Breast epithelium (tissue), 4 donors: Measurements from ENCODE around the gene PPP1R3D. TPM values are rescaled to one million over a fixed set of nuclear protein-coding genes. Genes with fewer than 3 reads are reported as not detected.

Source experiments
- DNase-seq, 2 donors: peaks; one replicate each; pipeline ENCODE4 v3.0.0-alpha.2; 2019; ENCODE audit warnings: low spot score in 2 of 2
- H3K27ac ChIP-seq, 2 donors: fragments of 200-600 bp; sonication (generic) in 1 of 2; one replicate each; pipeline ENCODE4 v1.5.1; 2016 to 2019; ENCODE audit warnings: mild to moderate bottlenecking in 1 of 2
- H3K27me3 ChIP-seq, 2 donors: fragments of 200-600 bp; sonication (generic) in 1 of 2; one replicate each; pipeline versions ENCODE4 v1.5.1 to v1.6.0; 2017 to 2019; ENCODE audit warnings: control low read depth in 1 of 2, mild to moderate bottlenecking in 1 of 2
- H3K36me3 ChIP-seq: fragments of 200-600 bp; one replicate; pipeline ENCODE4 v1.5.1; 2019
- H3K4me1 ChIP-seq, 2 donors: fragments of 200-600 bp; sonication (generic); one replicate each; pipeline ENCODE4 v1.5.1; 2016 to 2019; ENCODE audit warnings: control low read depth in 1 of 2
- H3K4me3 ChIP-seq, 3 donors: fragments of 200-600 bp; sonication (generic); 1 replicate in 2 of 3; 2 replicates in 1 of 3; pipeline ENCODE4 v1.5.1; 2016 to 2019; ENCODE audit warnings: mild to moderate bottlenecking in 3 of 3, moderate library complexity in 2 of 3
- H3K9me3 ChIP-seq, 2 donors: fragments of 200-600 bp; sonication (generic) in 1 of 2; one replicate each; pipeline ENCODE4 v1.5.1; 2016 to 2019; ENCODE audit warnings: control low read depth in 1 of 2
- POLR2A ChIP-seq: fragments of 450-650 bp; IDR thresholded peaks from one replicate; pipeline ENCODE4 v1.6.1; 2016; ENCODE audit warnings: antibody characterized with exemption, mild to moderate bottlenecking, moderate library complexity
- POLR2AphosphoS5 ChIP-seq, 3 donors: sonication (generic); formaldehyde crosslinking; IDR thresholded peaks; one replicate each; pipeline ENCODE4 v1.6.1; 2017; ENCODE audit warnings: antibody characterized with exemption in 3 of 3
- intact Hi-C: fragments of 100-400 bp; cut with DNase I; formaldehyde crosslinking; loops from one replicate; pipeline ENCODE4 v1.15.1; 2023; ENCODE audit warnings: low total_unique reads
- total RNA-seq, 3 donors: library from RNA; depleted of rRNA; stranded (reverse); fragments of >200 nt; gene quantifications; one replicate each; pipeline ENCODE4 v1.1.0, GENCODE V29; 2016
- TF ChIP-seq, protein P1 (sequence below), 3 donors: fragments of 450-650 bp; IDR thresholded peaks; one replicate each; pipeline ENCODE4 v1.5.1; 2016 to 2017; ENCODE audit warnings: antibody characterized with exemption in 3 of 3, mild to moderate bottlenecking in 3 of 3, moderate library complexity in 3 of 3

Gene PPP1R3D
- total RNA-seq, 3 donors from 2014 or later, result 8.2 to 11.1 (median 9.5) TPM

DNA sequence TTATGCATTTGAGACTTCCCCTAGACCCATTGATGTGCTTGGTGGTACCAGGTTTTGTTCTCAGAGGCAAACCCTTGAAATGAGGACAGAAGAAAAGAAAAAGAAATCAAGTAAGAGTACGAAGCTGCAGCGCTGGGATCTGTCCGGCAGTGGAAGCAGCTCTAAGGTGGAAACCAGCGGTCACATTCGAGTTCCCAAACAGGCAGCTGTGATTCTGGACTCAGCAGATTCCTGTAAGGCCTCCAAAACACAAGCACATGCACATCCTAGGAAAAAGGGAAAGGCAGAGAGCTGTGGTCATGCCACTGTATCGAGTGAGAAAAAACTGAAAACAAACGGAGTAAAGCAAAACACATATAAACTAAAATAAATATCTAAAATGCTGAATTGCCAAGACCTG is 4.6 kb upstream of the PPP1R3D start:
- intact Hi-C loops, result no loop called here
- TF ChIP-seq POLR2AphosphoS5 (IDR thresholded peaks at IDR 0.05) (no peak), POLR2A (no peak)
- TF ChIP-seq, protein P1, sequence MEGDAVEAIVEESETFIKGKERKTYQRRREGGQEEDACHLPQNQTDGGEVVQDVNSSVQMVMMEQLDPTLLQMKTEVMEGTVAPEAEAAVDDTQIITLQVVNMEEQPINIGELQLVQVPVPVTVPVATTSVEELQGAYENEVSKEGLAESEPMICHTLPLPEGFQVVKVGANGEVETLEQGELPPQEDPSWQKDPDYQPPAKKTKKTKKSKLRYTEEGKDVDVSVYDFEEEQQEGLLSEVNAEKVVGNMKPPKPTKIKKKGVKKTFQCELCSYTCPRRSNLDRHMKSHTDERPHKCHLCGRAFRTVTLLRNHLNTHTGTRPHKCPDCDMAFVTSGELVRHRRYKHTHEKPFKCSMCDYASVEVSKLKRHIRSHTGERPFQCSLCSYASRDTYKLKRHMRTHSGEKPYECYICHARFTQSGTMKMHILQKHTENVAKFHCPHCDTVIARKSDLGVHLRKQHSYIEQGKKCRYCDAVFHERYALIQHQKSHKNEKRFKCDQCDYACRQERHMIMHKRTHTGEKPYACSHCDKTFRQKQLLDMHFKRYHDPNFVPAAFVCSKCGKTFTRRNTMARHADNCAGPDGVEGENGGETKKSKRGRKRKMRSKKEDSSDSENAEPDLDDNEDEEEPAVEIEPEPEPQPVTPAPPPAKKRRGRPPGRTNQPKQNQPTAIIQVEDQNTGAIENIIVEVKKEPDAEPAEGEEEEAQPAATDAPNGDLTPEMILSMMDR (IDR thresholded peaks at IDR 0.05), result no peak
- H3K4me1 ChIP-seq, result peaks cover 0 to 8% of the 10 kb centered on the region in 2 donors

DNA sequence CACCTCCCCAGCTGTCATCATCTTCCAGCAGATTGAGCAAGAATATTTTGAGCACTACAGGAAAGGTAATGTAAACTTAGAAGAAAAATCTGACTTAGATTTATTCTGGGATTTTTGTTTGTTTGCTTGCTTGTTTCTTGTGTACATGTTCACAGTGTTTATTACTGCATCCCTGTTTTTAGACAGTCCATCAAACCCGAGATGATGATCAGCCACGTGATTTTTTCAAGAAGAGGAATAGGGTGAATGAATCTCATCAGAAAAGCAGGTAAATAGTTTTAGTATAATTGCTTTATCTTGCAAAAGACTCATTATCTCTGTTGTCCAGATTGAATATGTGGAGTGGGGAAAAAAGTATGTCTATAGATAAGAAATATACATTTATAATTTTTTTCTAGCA is 2.1 kb upstream of the PPP1R3D start:
- intact Hi-C loops, result no loop called here
- Histone ChIP-seq H3K9me3 (no peaks in the 10 kb centered on the region), H3K27me3 (no peaks in the 10 kb centered on the region), H3K27ac (no peak overlapping the region), H3K36me3 (no peaks in the 10 kb centered on the region), H3K4me1 (peaks cover 8 to 14% of the 10 kb centered on the region in 2 donors), H3K4me3 (no peak overlapping the region)
- DNase-seq, result no peak
- TF ChIP-seq, protein P1 (IDR thresholded peaks at IDR 0.05), result no peak
- TF ChIP-seq POLR2A (no peak), POLR2AphosphoS5 (IDR thresholded peaks at IDR 0.05) (no peak)

More for the DNA sequence above, 4.6 kb upstream of the PPP1R3D start:
- no peak for DNase-seq
- Histone ChIP-seq H3K4me3 (no peak overlapping the region), H3K27me3 (no peaks in the 10 kb centered on the region), H3K27ac (no peak overlapping the region), H3K36me3 (no peaks in the 10 kb centered on the region), H3K9me3 (no peaks in the 10 kb centered on the region)

DNA sequence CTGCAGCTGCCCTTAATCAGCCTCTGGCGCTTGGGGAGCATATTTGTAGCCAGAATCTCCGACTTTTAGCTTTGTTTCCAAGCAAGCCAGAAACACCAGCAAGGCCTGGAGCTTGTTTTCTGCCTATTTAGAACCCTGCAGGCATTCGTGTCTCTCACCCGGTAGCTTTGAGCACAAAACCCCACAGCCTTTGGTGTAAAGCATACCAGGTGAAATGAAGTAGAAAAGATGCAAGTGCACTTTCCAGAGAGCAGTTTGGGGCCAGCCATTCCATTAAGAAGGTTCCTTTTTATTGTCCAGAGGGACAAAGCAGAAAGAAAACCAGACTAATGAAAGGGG is 820 bp upstream of the PPP1R3D start:
- intact Hi-C loops, result no loop called here
- DNase-seq, result no peak
- Histone ChIP-seq H3K4me1 (peaks cover 8 to 14% of the 10 kb centered on the region in 2 donors), H3K9me3 (no peaks in the 10 kb centered on the region), H3K4me3 (peak overlapping the region; percentile 59 to 89 (median 79)), H3K36me3 (no peaks in the 10 kb centered on the region), H3K27ac (peak overlapping the region; percentile 95 to 98), H3K27me3 (no peaks in the 10 kb centered on the region)
- no peak for TF ChIP-seq POLR2AphosphoS5 (IDR thresholded peaks at IDR 0.05)
- TF ChIP-seq, protein P1 (IDR thresholded peaks at IDR 0.05), result no peak
- TF ChIP-seq POLR2A, result no peak

DNA sequence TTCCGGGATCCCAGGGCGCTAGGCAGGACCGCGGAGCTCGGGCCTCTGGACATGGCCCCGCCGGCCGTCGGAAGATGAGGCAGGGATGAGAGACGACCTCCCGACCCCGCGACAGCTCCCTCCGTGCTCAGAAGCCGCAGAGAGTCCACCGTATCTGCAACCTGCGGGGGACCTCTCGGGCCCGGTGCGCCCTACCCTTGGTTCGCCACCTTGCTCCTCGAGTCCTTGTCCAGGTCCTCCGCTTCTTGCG is 301 bp downstream of the PPP1R3D start:
- no peak for DNase-seq
- H3K4me1 ChIP-seq, result peaks cover 8 to 14% of the 10 kb centered on the region in 2 donors

DNA sequence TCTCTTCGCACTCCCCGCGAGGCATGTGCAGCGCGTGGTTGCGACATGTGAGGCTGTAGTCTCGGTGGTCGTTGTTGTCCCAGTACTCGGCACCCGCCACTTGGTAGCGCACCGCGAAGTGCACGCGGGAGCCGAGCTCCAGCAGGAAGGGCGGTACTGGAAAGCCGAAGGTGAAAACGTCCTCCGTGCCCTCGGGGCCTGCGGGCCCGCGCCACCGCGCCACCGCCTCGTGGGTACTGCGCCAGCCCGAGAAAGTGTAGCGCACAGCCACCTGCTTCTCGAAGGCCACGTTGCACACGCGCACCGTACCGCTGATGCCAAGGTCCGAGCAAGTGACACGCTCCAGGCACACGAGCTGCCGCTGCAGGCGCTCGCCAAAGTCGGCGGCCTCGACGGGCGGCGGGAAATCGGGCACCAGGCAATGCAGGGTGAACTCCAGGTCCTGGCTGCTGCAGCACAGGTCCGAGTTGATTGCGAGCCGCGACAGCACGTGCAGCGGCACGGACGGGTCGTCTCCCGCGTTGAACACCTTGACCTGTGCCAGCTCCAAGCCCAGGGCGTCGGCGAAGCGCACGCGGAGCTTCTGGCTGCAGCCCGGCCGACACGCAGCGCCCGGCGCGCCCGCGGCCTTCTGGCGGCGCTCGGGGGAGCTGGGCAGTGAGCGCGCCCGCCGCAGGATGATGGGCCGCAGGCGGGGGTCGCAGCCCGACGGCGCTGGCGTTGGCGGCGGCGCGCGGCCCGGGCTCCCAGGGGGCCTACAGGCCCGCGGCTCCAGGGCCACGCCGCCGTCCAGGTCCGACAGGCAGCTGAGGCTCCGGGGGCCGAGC is 840 bp downstream of the PPP1R3D start:
- intact Hi-C loops, result no loop called here

More for the DNA sequence above, 301 bp downstream of the PPP1R3D start:
- Histone ChIP-seq H3K36me3 (no peaks in the 10 kb centered on the region), H3K9me3 (no peaks in the 10 kb centered on the region), H3K27ac (peak overlapping the region; percentile 95 to 98), H3K27me3 (no peaks in the 10 kb centered on the region), H3K4me3 (peak overlapping the region; percentile 59 to 89 (median 79))
- no peak for TF ChIP-seq POLR2AphosphoS5 (IDR thresholded peaks at IDR 0.05)
- TF ChIP-seq POLR2A, result no peak
- TF ChIP-seq, protein P1 (IDR thresholded peaks at IDR 0.05), result no peak
- intact Hi-C loops, result no loop called here

More for the DNA sequence above, 840 bp downstream of the PPP1R3D start:
- H3K27ac ChIP-seq, result peak overlapping the region; percentile 95 to 98
- peaks cover 8 to 14% of the 10 kb centered on the region in 2 donors for H3K4me1 ChIP-seq
- TF ChIP-seq POLR2A, result no peak
- no peak for TF ChIP-seq POLR2AphosphoS5 (IDR thresholded peaks at IDR 0.05)
- TF ChIP-seq, protein P1 (IDR thresholded peaks at IDR 0.05), result no peak
- no peaks in the 10 kb centered on the region for H3K36me3 ChIP-seq
- H3K4me3 ChIP-seq, result peak overlapping the region; percentile 59 to 89 (median 79)
- H3K27me3 ChIP-seq, result no peaks in the 10 kb centered on the region
- DNase-seq, result no peak
- H3K9me3 ChIP-seq, result no peaks in the 10 kb centered on the region
